Stromal cell of bone marrow (primary cell): ENCODE data around the gene LRRC58.
A peak's percentile ranks its signal among the peaks of the same experiment; 100 is the strongest.
"Not testable (repeated sequence)": the region's sequence is repeated elsewhere in the genome, so short reads cannot be mapped to it uniquely, and the experiment has no call there.

Source experiments
- DNase-seq: peaks from one replicate; pipeline ENCODE4 v3.0.0-alpha.2; 2012; ENCODE audit warnings: low read depth

Gene LRRC58

GRCh38 chr3:120339362-120339761 lies 9.8 kb downstream of the LRRC58 start:
- DNase-seq, result no peak

GRCh38 chr3:120338517-120338916 lies 10.6 kb downstream of the LRRC58 start:
- no peak for DNase-seq

- no peak for DNase-seq
Observed at GRCh38 chr3:120332646-120333045, 16.5 kb downstream of the LRRC58 start.

GRCh38 chr3:120331076-120331475 lies 18.1 kb downstream of the LRRC58 start:
- no peak for DNase-seq

- DNase-seq, result no peak
Observed at GRCh38 chr3:120326784-120327183, 22.4 kb downstream of the LRRC58 start.

GRCh38 chr3:120324190-120324589 lies 25.0 kb downstream of the LRRC58 start:
- DNase-seq, result peak; percentile 17

GRCh38 chr3:120323761-120324160 lies 25.4 kb downstream of the LRRC58 start:
- DNase-seq, result not testable (repeated sequence)

- DNase-seq, result no peak
Observed at GRCh38 chr3:120311863-120312794, 37.0 kb downstream of the LRRC58 start.

- no peak for DNase-seq
Observed at GRCh38 chr3:120306519-120307455, 42.4 kb downstream of the LRRC58 start.

GRCh38 chr3:120304616-120305015 lies 44.5 kb downstream of the LRRC58 start:
- no peak for DNase-seq

GRCh38 chr3:120302361-120302760 lies 46.8 kb downstream of the LRRC58 start:
- peak; percentile 33 for DNase-seq

- DNase-seq, result no peak
Observed at GRCh38 chr3:120300971-120301370, 48.2 kb downstream of the LRRC58 start.

GRCh38 chr3:120299403-120299802 lies 49.8 kb downstream of the LRRC58 start:
- no peak for DNase-seq

GRCh38 chr3:120298996-120299395 lies 50.2 kb downstream of the LRRC58 start:
- no peak for DNase-seq

- peak; percentile 13 for DNase-seq
Observed at GRCh38 chr3:120291552-120291951, 57.6 kb downstream of the LRRC58 start.

- DNase-seq, result no peak
Observed at GRCh38 chr3:120289636-120290035, 59.5 kb downstream of the LRRC58 start.

- no peak for DNase-seq
Observed at GRCh38 chr3:120286465-120286864, 62.7 kb downstream of the LRRC58 start.

GRCh38 chr3:120285508-120285841 lies 63.7 kb downstream of the LRRC58 start:
- no peak for DNase-seq

- no peak for DNase-seq
Observed at GRCh38 chr3:120284747-120285507, 64.2 kb downstream of the LRRC58 start, which contains the start of gene GPR156. Gene GPR156 (minus strand): TSS chr3:120285222. CDS start chr3:120244098, 41,124 bp downstream.

GRCh38 chr3:120281261-120281660 lies 67.9 kb downstream of the LRRC58 start:
- DNase-seq, result no peak

- DNase-seq, result no peak
Observed at GRCh38 chr3:120280566-120280965, 68.6 kb downstream of the LRRC58 start.

- DNase-seq, result no peak
Observed at GRCh38 chr3:120280026-120280425, 69.1 kb downstream of the LRRC58 start.
